ENCODE data around the gene CTSF.

The CTSF gene

GRCh38 chr11:66529069-66529468 lies 39.3 kb downstream of the CTSF start:
- no peak overlapping the region for H3K9ac ChIP-seq (ENCODE audit: low read length)
- no peak overlapping the region for H3K4me3 ChIP-seq (ENCODE audit: insufficient read depth, low read length, poor library complexity, severe bottlenecking)
- no peaks in the 10 kb centered on the region for H3K9me2 ChIP-seq (replicated peaks; ENCODE audit: insufficient read depth, low read length)
- no peaks in the 10 kb centered on the region for H3K27me3 ChIP-seq (ENCODE audit: low read length)
- H4K20me1 ChIP-seq (ENCODE audit: low read depth, low read length): no peaks in the 10 kb centered on the region
- no peaks in the 10 kb centered on the region for H3F3A ChIP-seq (ENCODE audit: insufficient read depth)
- no peak overlapping the region for H2AFZ ChIP-seq (ENCODE audit: low read depth, low read length, severe bottlenecking)
- H3K79me2 ChIP-seq (ENCODE audit: insufficient read depth, low read length): no peaks in the 10 kb centered on the region
- H3K4me2 ChIP-seq (ENCODE audit: low read depth, low read length, poor library complexity, severe bottlenecking): no peak overlapping the region
- H3K36me3 ChIP-seq (ENCODE audit: low read length): no peaks in the 10 kb centered on the region
- H3K27ac ChIP-seq (ENCODE audit: low read depth, low read length): no peak overlapping the region
- TF ChIP-seq CTCF (IDR thresholded peaks at IDR 0.05; ENCODE audit: insufficient read depth, low read length, poor library complexity, severe bottlenecking) (no peak), EZH2phosphoT487 (conservative IDR thresholded peaks at IDR 0.05; ENCODE audit: low read length) (no peak)
- H3K9me3 ChIP-seq (ENCODE audit: insufficient read depth, low read length): no peaks in the 10 kb centered on the region

- H4K20me1 ChIP-seq (ENCODE audit: low read depth, low read length): no peaks in the 10 kb centered on the region
- H3K9me3 ChIP-seq (ENCODE audit: insufficient read depth, low read length): no peaks in the 10 kb centered on the region
- no peaks in the 10 kb centered on the region for H3K27me3 ChIP-seq (ENCODE audit: low read length)
- H3K36me3 ChIP-seq (ENCODE audit: low read length): no peaks in the 10 kb centered on the region
- no peak for TF ChIP-seq CTCF (IDR thresholded peaks at IDR 0.05; ENCODE audit: insufficient read depth, low read length, poor library complexity, severe bottlenecking)
- TF ChIP-seq EZH2phosphoT487 (conservative IDR thresholded peaks at IDR 0.05; ENCODE audit: low read length): no peak
- H3K9me2 ChIP-seq (replicated peaks; ENCODE audit: insufficient read depth, low read length): no peaks in the 10 kb centered on the region
- H3F3A ChIP-seq (ENCODE audit: insufficient read depth): no peaks in the 10 kb centered on the region
- H3K4me3 ChIP-seq (ENCODE audit: insufficient read depth, low read length, poor library complexity, severe bottlenecking): no peak overlapping the region
- no peak overlapping the region for H2AFZ ChIP-seq (ENCODE audit: low read depth, low read length, severe bottlenecking)
- no peak overlapping the region for H3K4me2 ChIP-seq (ENCODE audit: low read depth, low read length, poor library complexity, severe bottlenecking)
- no peak overlapping the region for H3K9ac ChIP-seq (ENCODE audit: low read length)
- H3K79me2 ChIP-seq (ENCODE audit: insufficient read depth, low read length): no peaks in the 10 kb centered on the region
- H3K27ac ChIP-seq (ENCODE audit: low read depth, low read length): no peak overlapping the region
These were observed 43.9 kb downstream of the CTSF start for GRCh38 chr11:66524304-66525040.

GRCh38 chr11:66523611-66524010 lies 44.8 kb downstream of the CTSF start:
- H3K9ac ChIP-seq (ENCODE audit: low read length): no peak overlapping the region
- H3K9me2 ChIP-seq (replicated peaks; ENCODE audit: insufficient read depth, low read length): no peaks in the 10 kb centered on the region
- no peak overlapping the region for H3K4me2 ChIP-seq (ENCODE audit: low read depth, low read length, poor library complexity, severe bottlenecking)
- H2AFZ ChIP-seq (ENCODE audit: low read depth, low read length, severe bottlenecking): no peak overlapping the region
- TF ChIP-seq CTCF (IDR thresholded peaks at IDR 0.05; ENCODE audit: insufficient read depth, low read length, poor library complexity, severe bottlenecking) (no peak), EZH2phosphoT487 (conservative IDR thresholded peaks at IDR 0.05; ENCODE audit: low read length) (no peak)
- H3K27me3 ChIP-seq (ENCODE audit: low read length): no peaks in the 10 kb centered on the region
- no peaks in the 10 kb centered on the region for H3K9me3 ChIP-seq (ENCODE audit: insufficient read depth, low read length)
- no peak overlapping the region for H3K27ac ChIP-seq (ENCODE audit: low read depth, low read length)
- H4K20me1 ChIP-seq (ENCODE audit: low read depth, low read length): no peaks in the 10 kb centered on the region
- H3K4me3 ChIP-seq (ENCODE audit: insufficient read depth, low read length, poor library complexity, severe bottlenecking): no peak overlapping the region
- no peaks in the 10 kb centered on the region for H3F3A ChIP-seq (ENCODE audit: insufficient read depth)
- H3K36me3 ChIP-seq (ENCODE audit: low read length): no peaks in the 10 kb centered on the region
- H3K79me2 ChIP-seq (ENCODE audit: insufficient read depth, low read length): no peaks in the 10 kb centered on the region
